GM10266 (cell line): ENCODE measurements around the gene ARHGEF1.

Experiments
- DNase-seq: peaks from one replicate; pipeline ENCODE4 v3.0.0; 2012; ENCODE audit errors: extremely low spot score
- CTCF ChIP-seq: IDR thresholded peaks from 2 replicates; pipeline ENCODE4 v1.5.1; 2012; ENCODE audit warnings: mild to moderate bottlenecking, low read depth; ENCODE audit not compliant: control insufficient read depth, insufficient read depth; ENCODE audit errors: missing control alignments

The ARHGEF1 gene

GRCh38 chr19:41906271-41906670, 23.3 kb downstream of the ARHGEF1 start:
- DNase-seq, result no peak
- no peak for TF ChIP-seq CTCF

DNA sequence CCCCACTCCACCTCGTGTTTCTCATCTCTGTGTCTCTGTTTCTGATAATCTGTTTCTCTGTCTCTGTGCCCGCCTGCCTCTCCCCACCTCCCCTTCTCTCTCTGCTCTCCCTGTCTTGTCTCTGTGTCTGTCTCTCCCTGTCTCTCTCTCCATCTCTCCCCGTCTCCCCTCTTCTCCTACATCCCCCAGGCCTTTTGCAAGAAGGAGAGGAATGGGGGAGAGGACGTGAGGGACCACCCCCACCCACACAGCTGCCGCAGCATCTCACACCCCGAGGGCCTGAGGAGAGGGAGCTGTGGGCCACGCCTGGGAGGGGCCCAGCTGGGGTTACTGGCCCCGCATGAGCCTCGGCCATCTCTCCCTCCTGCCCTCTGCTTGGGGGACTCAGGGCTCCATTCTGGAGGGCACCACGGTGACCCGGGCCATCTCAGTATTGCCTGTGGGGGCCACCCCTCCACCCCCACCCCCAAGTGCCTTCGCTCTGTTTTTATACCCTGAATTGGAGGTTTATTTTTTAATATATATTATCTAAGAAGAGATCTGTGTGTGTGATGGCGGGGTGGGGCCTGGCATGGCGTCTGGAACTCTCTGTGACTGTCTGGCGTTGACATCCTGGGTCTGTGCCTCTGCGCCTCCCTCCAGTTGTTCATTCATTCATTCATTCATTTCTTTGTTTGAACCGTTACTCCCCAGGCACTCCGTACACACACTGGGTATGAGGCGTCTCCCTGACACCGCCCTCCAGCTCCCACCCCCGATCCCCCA, 24.1 kb downstream of the ARHGEF1 start:
- no peak for DNase-seq
- no peak for TF ChIP-seq CTCF

DNA sequence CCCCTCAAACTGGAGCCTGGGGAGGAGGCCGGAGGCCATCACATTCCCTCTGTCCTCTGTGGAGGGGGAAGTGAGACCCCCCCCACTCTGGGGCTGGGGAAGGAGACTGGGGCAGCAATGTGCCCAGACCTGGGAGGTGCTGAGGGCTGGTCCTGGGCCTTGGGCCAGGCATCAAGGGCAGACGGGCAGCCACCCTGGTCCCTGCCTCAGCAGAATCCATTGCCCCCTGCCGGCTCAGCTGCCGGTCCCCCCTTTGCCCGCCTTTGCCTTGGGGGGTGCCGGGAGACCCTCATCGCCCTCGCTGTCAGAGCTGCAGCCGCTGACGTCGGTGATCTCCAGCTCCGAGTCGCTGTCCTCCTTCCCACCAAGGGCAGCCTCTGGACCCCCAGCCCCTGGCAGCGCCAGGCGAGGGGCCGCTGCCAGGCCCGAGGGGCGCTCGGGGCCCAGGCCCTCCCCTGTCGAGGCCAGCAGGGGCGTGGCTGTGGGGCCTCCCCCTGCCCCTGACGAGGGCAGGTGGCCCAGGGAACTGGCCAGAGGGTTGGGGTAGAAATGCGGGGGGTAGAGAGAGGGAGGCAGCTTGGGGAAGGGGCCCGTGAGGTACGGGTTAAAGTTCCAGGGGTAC, 25.1 kb downstream of the ARHGEF1 start:
- no peak for TF ChIP-seq CTCF
- no peak for DNase-seq

GRCh38 chr19:41908724-41909464, 25.9 kb downstream of the ARHGEF1 start:
- no peak for TF ChIP-seq CTCF
- DNase-seq, result no peak

DNA sequence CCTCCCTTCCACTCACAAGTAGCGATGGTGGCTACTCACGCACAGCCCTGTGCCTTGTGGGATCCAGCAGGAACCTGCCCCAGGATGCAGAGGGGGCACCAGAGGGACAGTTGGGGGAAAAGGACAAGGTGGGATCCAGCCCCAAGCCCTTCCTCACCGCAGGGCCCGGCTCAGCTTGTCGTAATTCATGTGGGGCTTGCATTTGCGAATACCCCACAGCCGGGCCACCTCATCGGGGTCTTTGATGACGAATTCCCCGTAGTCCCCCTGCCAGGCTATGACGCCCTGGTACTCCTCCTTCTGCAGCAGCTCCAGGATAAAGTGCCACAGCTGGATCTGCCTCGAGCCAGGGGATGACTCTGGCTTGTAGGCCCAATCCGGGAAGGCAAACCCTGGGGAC, 26.7 kb downstream of the ARHGEF1 start:
- DNase-seq, result no peak
- no peak for TF ChIP-seq CTCF

DNA sequence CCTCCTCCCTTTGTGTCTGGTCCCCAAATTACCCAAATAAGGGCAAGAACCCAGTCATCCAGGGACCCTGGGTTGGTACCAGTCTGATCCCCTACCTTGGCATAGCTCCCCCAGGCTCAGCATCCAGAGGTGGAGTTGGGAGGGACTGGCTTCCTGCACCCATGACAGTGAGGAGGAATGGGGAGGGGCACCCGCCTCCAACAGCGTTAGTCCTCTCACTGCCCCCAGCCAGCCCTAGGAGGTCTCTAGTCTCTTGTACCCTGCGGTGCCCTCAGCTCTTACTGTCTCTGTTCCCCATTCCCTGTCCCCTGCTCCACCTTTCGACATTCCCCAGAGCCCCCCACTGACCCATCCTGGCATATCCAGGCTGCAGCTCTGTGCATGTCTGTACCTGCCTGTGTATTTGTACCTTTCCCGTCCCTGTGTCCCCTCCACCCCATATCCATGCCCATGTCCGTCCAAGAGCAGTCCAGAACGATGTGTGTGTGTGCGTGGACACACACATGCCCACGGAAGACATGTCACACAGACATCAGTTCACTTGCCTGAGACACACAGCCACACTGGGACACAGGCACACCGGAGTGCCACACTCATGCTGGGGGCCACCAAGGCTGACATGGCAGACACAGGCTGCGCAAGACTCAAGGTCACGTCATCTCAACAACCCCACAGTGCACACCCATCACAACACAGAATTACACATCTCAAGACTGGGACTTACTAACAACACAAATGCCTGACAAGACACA, 27.4 kb downstream of the ARHGEF1 start:
- no peak for DNase-seq
- TF ChIP-seq CTCF, result no peak
